Measurements from ENCODE around the gene PROS1. TPM values are rescaled to one million over a fixed set of nuclear protein-coding genes. Genes with fewer than 3 reads are reported as not detected.

PROS1 gene
- 30.1 and 34.4 TPM in 2 replicates for total RNA-seq (ENCODE audit: low replicate concordance)

DNA sequence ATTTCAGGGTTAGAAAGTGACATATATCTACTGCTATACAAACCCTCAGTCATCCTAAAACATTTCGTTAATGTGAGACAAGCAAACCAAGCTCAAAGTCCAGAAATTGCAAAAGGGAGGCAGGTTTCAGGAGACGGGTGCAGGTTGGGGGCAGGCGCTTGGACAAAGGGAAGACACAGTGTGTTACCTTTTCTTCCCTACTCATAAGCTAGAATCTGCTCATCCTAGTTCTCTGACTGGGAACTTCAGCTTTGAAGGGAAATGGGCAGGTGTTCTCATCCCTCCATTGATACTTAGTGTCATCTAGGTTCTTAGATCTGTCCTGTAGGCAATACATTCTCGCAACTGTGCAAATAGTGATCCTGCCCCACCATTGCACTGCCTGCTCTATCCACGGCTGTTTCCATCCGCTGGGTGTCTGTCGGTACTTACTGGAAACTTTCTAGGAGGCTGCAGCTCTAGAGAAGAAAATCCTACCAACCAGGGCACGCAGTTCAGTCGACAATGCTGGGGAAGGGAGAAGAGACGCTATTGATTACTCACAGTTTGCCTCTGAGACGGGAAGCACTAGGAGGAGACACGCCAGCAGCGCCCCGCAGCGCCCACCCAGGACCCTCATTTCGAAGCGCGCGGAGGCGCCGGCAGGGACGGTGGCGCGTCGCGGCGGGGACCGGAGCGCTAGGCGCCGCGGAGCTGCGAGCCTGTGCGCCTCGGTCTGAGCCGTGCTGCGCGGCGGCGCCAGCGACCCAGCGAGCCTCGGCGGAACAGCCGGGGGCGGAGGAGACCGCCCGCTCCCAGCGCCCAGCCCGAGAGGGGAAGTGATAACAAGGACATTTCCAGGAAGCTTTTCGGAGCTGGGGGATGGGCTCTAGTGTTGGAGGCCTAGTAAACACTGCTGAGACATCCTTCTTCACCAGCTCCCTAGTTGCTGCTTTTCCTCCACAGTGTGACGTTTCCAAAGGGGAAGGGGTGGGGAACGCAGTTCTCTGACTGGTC is at the start of gene PROS1:
Gene PROS1, minus strand, starts transcription at position 766 of the 996 bp plus-strand sequence. Its CDS starts 147 bp downstream, at position 619.

DNA sequence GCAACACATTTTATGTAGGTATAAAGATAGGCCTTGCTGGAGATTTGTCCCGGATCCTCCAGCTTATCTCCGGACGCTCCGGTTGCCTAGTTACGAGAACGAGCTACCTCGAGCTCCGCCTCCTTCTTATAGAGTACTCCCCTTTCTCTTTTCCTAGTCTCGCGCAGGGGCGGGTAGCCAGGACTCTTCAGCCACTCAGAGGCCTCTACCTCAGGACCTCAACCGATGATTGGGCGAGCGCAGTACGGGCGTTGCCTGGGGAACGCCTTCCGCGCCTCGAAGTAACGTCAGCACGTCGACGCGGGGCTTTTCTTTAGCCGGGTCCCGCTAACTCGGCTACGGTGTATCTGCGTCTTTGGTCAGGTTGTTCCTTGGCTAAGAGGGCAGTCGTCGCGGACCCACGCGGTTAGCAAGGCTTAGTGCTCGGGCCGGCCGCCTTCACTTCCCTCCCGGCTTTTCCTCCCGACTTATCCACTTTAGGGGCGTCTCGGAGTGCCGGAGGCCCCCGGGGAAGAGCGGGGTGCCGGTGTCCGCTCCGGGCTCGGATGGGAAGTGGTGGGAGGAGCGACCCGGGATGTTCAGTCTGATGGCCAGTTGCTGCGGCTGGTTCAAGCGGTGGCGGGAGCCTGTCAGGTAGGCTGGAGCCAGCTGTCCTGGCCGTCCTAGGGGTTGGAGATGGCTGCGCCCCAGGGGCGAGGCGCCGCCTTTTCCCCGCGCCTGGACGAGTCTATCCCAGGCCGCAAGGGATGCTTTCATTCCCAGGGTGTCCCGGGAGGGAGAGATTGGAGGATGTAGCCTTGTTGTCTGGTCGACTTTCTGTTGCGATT is 6.4 kb upstream of the PROS1 start, which contains the start of gene ARL13B:
Gene ARL13B, plus strand, starts transcription at position 306 of the 827 bp plus-strand sequence. Its CDS starts 269 bp downstream, at position 575.

Other genes with a start within 250 kb of the PROS1 start
- 4.9 and 8.7 TPM in 2 replicates for gene ARL13B, start 6.3 kb upstream of the PROS1 start, total RNA-seq (ENCODE audit: low replicate concordance)
- not detected in 2 replicates for gene STX19, start 54.7 kb upstream of the PROS1 start, total RNA-seq (ENCODE audit: low replicate concordance)
- 2.6 and 4.2 TPM in 2 replicates for gene DHFR2, start 89.0 kb upstream of the PROS1 start, total RNA-seq (ENCODE audit: low replicate concordance)
- gene NSUN3, start 89.2 kb upstream of the PROS1 start, total RNA-seq (ENCODE audit: low replicate concordance) = 8.1 and 11.6 TPM in 2 replicates

All from smooth muscle cell of the coronary artery (primary cell).